Activated CD4-positive, alpha-beta T cell treated with anti-CD3 and anti-CD28 coated beads, Interleukin-2, amount 10 ng/mL, durations not matched to agents 24 days and 14 days (primary cell): Measurements from ENCODE around the gene SYNGR2. TPM values are rescaled to one million over a fixed set of nuclear protein-coding genes. Genes with fewer than 3 reads are reported as not detected.

Experiments
- DNase-seq: peaks from one replicate; pipeline ENCODE4 v3.0.0; 2022
- H3K27ac Mint-ChIP-seq: one replicate; pipeline ENCODE4 v1.8.0; 2022; ENCODE audit warnings: mild to moderate bottlenecking, mixed read lengths
- H3K27me3 Mint-ChIP-seq: one replicate; pipeline ENCODE4 v1.8.0; 2022; ENCODE audit warnings: mixed read lengths
- H3K36me3 Mint-ChIP-seq: one replicate; pipeline ENCODE4 v1.8.0; 2022; ENCODE audit warnings: low read depth, mild to moderate bottlenecking, mixed read lengths
- H3K4me1 Mint-ChIP-seq: one replicate; pipeline ENCODE4 v1.8.0; 2021; ENCODE audit warnings: mixed read lengths
- H3K4me3 Mint-ChIP-seq: one replicate; pipeline ENCODE4 v1.8.0; 2022; ENCODE audit warnings: mild to moderate bottlenecking, moderate library complexity, mixed read lengths
- H3K9me3 Mint-ChIP-seq: one replicate; pipeline ENCODE4 v1.8.0; 2021; ENCODE audit warnings: mixed read lengths
- intact Hi-C: fragments of 100-400 bp; cut with micrococcal nuclease; formaldehyde crosslinking; loops from one replicate; pipeline ENCODE4 v1.15.1; 2023
- total RNA-seq: library from RNA; stranded (reverse); gene quantifications from 2 replicates; pipeline ENCODE4 v1.2.3, GENCODE V29; 2022

The SYNGR2 gene
- total RNA-seq, 1 donor from 2014 or later, result 125 TPM

- intact Hi-C loops, result no loop called here
- H3K9me3 Mint-ChIP-seq, result no peaks in the 10 kb centered on the region
- H3K27ac Mint-ChIP-seq, result no peak overlapping the region
- H3K4me1 Mint-ChIP-seq, result peaks cover 6% of the 10 kb centered on the region
- peaks cover 12% of the 10 kb centered on the region for H3K36me3 Mint-ChIP-seq
- no peaks in the 10 kb centered on the region for H3K27me3 Mint-ChIP-seq
- no peak for DNase-seq
- H3K4me3 Mint-ChIP-seq, result no peak overlapping the region
These were observed 34.3 kb downstream of the SYNGR2 start for GRCh38 chr17:78202666-78203065.

- H3K4me1 Mint-ChIP-seq, result no peaks in the 10 kb centered on the region
- intact Hi-C loops, result no loop called here
- no peak overlapping the region for H3K4me3 Mint-ChIP-seq
These were observed 36.2 kb downstream of the SYNGR2 start for GRCh38 chr17:78204387-78205123.

GRCh38 chr17:78205124-78205775 is 36.9 kb downstream of the SYNGR2 start:
- Mint-ChIP-seq H3K9me3 (no peaks in the 10 kb centered on the region), H3K36me3 (peaks cover 5% of the 10 kb centered on the region), H3K4me3 (no peak overlapping the region), H3K4me1 (no peaks in the 10 kb centered on the region), H3K27me3 (no peaks in the 10 kb centered on the region), H3K27ac (no peak overlapping the region)
- intact Hi-C loops, result no loop called here
- DNase-seq, result no peak

More at GRCh38 chr17:78204387-78205123, 36.2 kb downstream of the SYNGR2 start:
- peaks cover 5% of the 10 kb centered on the region for H3K36me3 Mint-ChIP-seq
- H3K27ac Mint-ChIP-seq, result no peak overlapping the region
- H3K9me3 Mint-ChIP-seq, result no peaks in the 10 kb centered on the region
- DNase-seq, result no peak
- H3K27me3 Mint-ChIP-seq, result no peaks in the 10 kb centered on the region

- Mint-ChIP-seq H3K27ac (no peak overlapping the region), H3K4me1 (no peaks in the 10 kb centered on the region), H3K36me3 (peaks cover 5% of the 10 kb centered on the region), H3K4me3 (no peak overlapping the region), H3K27me3 (no peaks in the 10 kb centered on the region), H3K9me3 (no peaks in the 10 kb centered on the region)
- DNase-seq, result no peak
- intact Hi-C loops, result no loop called here
These were observed 37.9 kb downstream of the SYNGR2 start for GRCh38 chr17:78206298-78206697.

GRCh38 chr17:78208486-78208885 is 40.1 kb downstream of the SYNGR2 start:
- Mint-ChIP-seq H3K27ac (no peak overlapping the region), H3K36me3 (peaks cover 5% of the 10 kb centered on the region), H3K27me3 (no peaks in the 10 kb centered on the region), H3K4me1 (no peaks in the 10 kb centered on the region), H3K4me3 (no peak overlapping the region), H3K9me3 (no peaks in the 10 kb centered on the region)
- intact Hi-C loops, result no loop called here
- no peak for DNase-seq

GRCh38 chr17:78210111-78210510 is 41.7 kb downstream of the SYNGR2 start:
- no peaks in the 10 kb centered on the region for H3K27me3 Mint-ChIP-seq
- no peak overlapping the region for H3K4me3 Mint-ChIP-seq
- H3K9me3 Mint-ChIP-seq, result no peaks in the 10 kb centered on the region
- DNase-seq, result no peak
- peaks cover 1% of the 10 kb centered on the region for H3K36me3 Mint-ChIP-seq
- intact Hi-C loops, result no loop called here
- H3K4me1 Mint-ChIP-seq, result no peaks in the 10 kb centered on the region
- H3K27ac Mint-ChIP-seq, result no peak overlapping the region

- peaks cover 4% of the 10 kb centered on the region for H3K4me1 Mint-ChIP-seq
- H3K4me3 Mint-ChIP-seq, result no peak overlapping the region
- DNase-seq, result no peak
- intact Hi-C loops, result no loop called here
- H3K36me3 Mint-ChIP-seq, result peaks cover 1% of the 10 kb centered on the region
- H3K27ac Mint-ChIP-seq, result no peak overlapping the region
- H3K27me3 Mint-ChIP-seq, result no peaks in the 10 kb centered on the region
- H3K9me3 Mint-ChIP-seq, result no peaks in the 10 kb centered on the region
These were observed 42.7 kb downstream of the SYNGR2 start for GRCh38 chr17:78211032-78211431.

GRCh38 chr17:78214016-78214705 is 45.8 kb downstream of the SYNGR2 start, which contains the start of gene BIRC5:
TSS of gene BIRC5 (plus strand) at chr17:78214253. CDS start at chr17:78214317, 64 bp downstream.
- intact Hi-C loops, result loop anchor here (1.0 kb wide), 3 partner anchors 27 to 74 kb away; partner anchors contain the start of genes AFMID and TK1

GRCh38 chr17:78214706-78215061 is 46.3 kb downstream of the SYNGR2 start:
- Mint-ChIP-seq H3K27ac (peak overlapping the region; percentile 90), H3K36me3 (peaks cover 17% of the 10 kb centered on the region), H3K4me1 (peaks cover 12% of the 10 kb centered on the region), H3K4me3 (peak overlapping the region; percentile 94), H3K9me3 (no peaks in the 10 kb centered on the region), H3K27me3 (no peaks in the 10 kb centered on the region)
- no peak for DNase-seq
- intact Hi-C loops, result loop anchor here (1.0 kb wide), 3 partner anchors 27 to 74 kb away; partner anchors contain the start of genes AFMID and TK1

More at GRCh38 chr17:78214016-78214705, 45.8 kb downstream of the SYNGR2 start, which contains the start of gene BIRC5:
- peak within 1 kb of the TSS; percentile 94 for H3K4me3 Mint-ChIP-seq
- H3K27ac Mint-ChIP-seq, result peak within 1 kb of the TSS; percentile 90
- peaks cover 14% of the 10 kb centered on the region for H3K36me3 Mint-ChIP-seq
- no peaks in the 10 kb centered on the region for H3K9me3 Mint-ChIP-seq
- peaks cover 10% of the 10 kb centered on the region for H3K4me1 Mint-ChIP-seq
- DNase-seq, result peak; percentile 98
- H3K27me3 Mint-ChIP-seq, result no peaks in the 10 kb centered on the region

- Mint-ChIP-seq H3K27ac (no peak overlapping the region), H3K4me3 (no peak overlapping the region), H3K4me1 (peaks cover 14% of the 10 kb centered on the region), H3K36me3 (peaks cover 40% of the 10 kb centered on the region), H3K9me3 (no peaks in the 10 kb centered on the region), H3K27me3 (no peaks in the 10 kb centered on the region)
- intact Hi-C loops, result no loop called here
- DNase-seq, result no peak
These were observed 51.2 kb downstream of the SYNGR2 start for GRCh38 chr17:78219396-78220150.

Other genes with a start within 250 kb of the SYNGR2 start
- 16.0 and 16.6 TPM in 2 replicates for gene TNRC6C, start 209.9 kb upstream of the SYNGR2 start, total RNA-seq
- 250 and 251 TPM in 2 replicates for gene TMC6, start 39.8 kb upstream of the SYNGR2 start, total RNA-seq
- gene TMC8, start 37.8 kb upstream of the SYNGR2 start, total RNA-seq, result 231 and 234 TPM in 2 replicates
- not detected in 2 replicates for gene C17orf99, start 22.2 kb upstream of the SYNGR2 start, total RNA-seq
- 66.7 and 69.0 TPM in 2 replicates for gene TK1, start 18.5 kb downstream of the SYNGR2 start, total RNA-seq
- 31.0 and 33.4 TPM in 2 replicates for gene AFMID, start 18.8 kb downstream of the SYNGR2 start, total RNA-seq
- 38.7 and 40.6 TPM in 2 replicates for gene BIRC5, start 45.7 kb downstream of the SYNGR2 start, total RNA-seq
- not detected in 2 replicates for gene TMEM235, start 63.0 kb downstream of the SYNGR2 start, total RNA-seq
- 78.3 and 81.5 TPM in 2 replicates for gene SOCS3, start 191.5 kb downstream of the SYNGR2 start, total RNA-seq
- 65.6 and 67.8 TPM in 2 replicates for gene PGS1, start 210.1 kb downstream of the SYNGR2 start, total RNA-seq